Body of pancreas (tissue), 4 donors: Measurements from ENCODE around the gene UPF2.

Experiments used
- POLR2A ChIP-seq, 3 donors: fragments of 450-650 bp; IDR thresholded peaks; one replicate each; pipeline ENCODE4 v1.6.1; 2016; ENCODE audit warnings: antibody characterized with exemption in 3 of 3, mild to moderate bottlenecking in 2 of 3
- TF ChIP-seq, protein P1 (sequence below), 7 experiments: fragments of 450-650 bp in 4 of 7; fragments of 200-600 bp in 3 of 7; sonication (generic) in 3 of 7; IDR thresholded peaks; one replicate each; pipeline ENCODE4 v1.5.1; 2016 to 2019; ENCODE audit warnings: antibody characterized with exemption in 7 of 7

DNA sequence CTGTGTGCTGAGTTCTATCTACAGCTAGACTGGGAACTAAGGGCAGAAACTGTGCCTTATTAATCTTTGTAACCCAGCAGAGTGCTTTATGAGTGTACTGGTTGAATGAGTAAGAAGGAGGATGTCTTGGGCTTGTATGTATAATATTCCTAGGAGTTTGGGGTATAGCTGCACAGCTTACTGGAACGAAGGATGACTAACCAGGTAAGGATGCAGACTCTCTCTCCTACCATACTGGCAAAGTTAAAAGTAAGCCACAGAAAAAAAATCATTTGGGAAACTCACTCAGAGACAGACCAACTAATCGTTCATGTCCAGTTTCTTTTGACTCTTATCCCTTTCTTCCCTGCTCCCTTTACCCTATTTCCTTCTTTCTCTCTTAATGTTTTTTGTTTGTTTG is 24.7 kb upstream of the UPF2 start:
- TF ChIP-seq, protein P1, sequence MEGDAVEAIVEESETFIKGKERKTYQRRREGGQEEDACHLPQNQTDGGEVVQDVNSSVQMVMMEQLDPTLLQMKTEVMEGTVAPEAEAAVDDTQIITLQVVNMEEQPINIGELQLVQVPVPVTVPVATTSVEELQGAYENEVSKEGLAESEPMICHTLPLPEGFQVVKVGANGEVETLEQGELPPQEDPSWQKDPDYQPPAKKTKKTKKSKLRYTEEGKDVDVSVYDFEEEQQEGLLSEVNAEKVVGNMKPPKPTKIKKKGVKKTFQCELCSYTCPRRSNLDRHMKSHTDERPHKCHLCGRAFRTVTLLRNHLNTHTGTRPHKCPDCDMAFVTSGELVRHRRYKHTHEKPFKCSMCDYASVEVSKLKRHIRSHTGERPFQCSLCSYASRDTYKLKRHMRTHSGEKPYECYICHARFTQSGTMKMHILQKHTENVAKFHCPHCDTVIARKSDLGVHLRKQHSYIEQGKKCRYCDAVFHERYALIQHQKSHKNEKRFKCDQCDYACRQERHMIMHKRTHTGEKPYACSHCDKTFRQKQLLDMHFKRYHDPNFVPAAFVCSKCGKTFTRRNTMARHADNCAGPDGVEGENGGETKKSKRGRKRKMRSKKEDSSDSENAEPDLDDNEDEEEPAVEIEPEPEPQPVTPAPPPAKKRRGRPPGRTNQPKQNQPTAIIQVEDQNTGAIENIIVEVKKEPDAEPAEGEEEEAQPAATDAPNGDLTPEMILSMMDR (IDR thresholded peaks at IDR 0.05) = no peak
- no peak for TF ChIP-seq POLR2A (IDR thresholded peaks at IDR 0.05)
